GM12892 (cell line): ENCODE results near the gene INTS6.

Source experiments
- POLR2AphosphoS5 ChIP-seq: IDR thresholded peaks from 2 replicates; pipeline ENCODE4 v1.6.1; 2011; ENCODE audit warnings: low read depth, low read length, control low read depth
- TAF1 ChIP-seq: IDR thresholded peaks from 2 replicates; pipeline ENCODE4 v1.6.1; 2011; ENCODE audit warnings: low read depth, mild to moderate bottlenecking, control low read depth, low read length, borderline replicate concordance

GRCh38 chr13:51417716-51418115 lies 35.1 kb downstream of the INTS6 start:
- TF ChIP-seq TAF1 (no peak), POLR2AphosphoS5 (no peak)
